NCI-H1694 treated with DMSO at 0.1 percent for 48 hours (cell line): ENCODE data around the gene COBL.

Source experiments
- DNase-seq: peaks from one replicate; lab custom pipeline; 2025; lab: John Stamatoyannopoulos, UW

The COBL gene

GRCh38 chr7:51303142-51303525 lies 13.5 kb downstream of the COBL start:
- DNase-seq: no peak

GRCh38 chr7:51301806-51302205 lies 14.8 kb downstream of the COBL start:
- DNase-seq: no peak

GRCh38 chr7:51300762-51301674 lies 15.6 kb downstream of the COBL start:
- no peak for DNase-seq

GRCh38 chr7:51299391-51300133 lies 17.0 kb downstream of the COBL start:
- DNase-seq: no peak

- DNase-seq: no peak
Measured at GRCh38 chr7:51298912-51299311, 17.7 kb downstream of the COBL start.

GRCh38 chr7:51297986-51298385 lies 18.6 kb downstream of the COBL start:
- no peak for DNase-seq

GRCh38 chr7:51295440-51296245 lies 21.0 kb downstream of the COBL start:
- DNase-seq: no peak

- DNase-seq: no peak
Measured at GRCh38 chr7:51292596-51292995, 24.0 kb downstream of the COBL start.

GRCh38 chr7:51290702-51291540 lies 25.7 kb downstream of the COBL start:
- no peak for DNase-seq

- DNase-seq: no peak
Measured at GRCh38 chr7:51290304-51290637, 26.3 kb downstream of the COBL start.

GRCh38 chr7:51289623-51290303 lies 26.8 kb downstream of the COBL start:
- no peak for DNase-seq

- DNase-seq: no peak
Measured at GRCh38 chr7:51288896-51289622, 27.6 kb downstream of the COBL start.

GRCh38 chr7:51286401-51286800 lies 30.2 kb downstream of the COBL start:
- DNase-seq: no peak

- no peak for DNase-seq
Measured at GRCh38 chr7:51280156-51280555, 36.5 kb downstream of the COBL start.

GRCh38 chr7:51279391-51280023 lies 37.1 kb downstream of the COBL start:
- DNase-seq: no peak

- no peak for DNase-seq
Measured at GRCh38 chr7:51278797-51279196, 37.8 kb downstream of the COBL start.

GRCh38 chr7:51276967-51277366 lies 39.6 kb downstream of the COBL start:
- no peak for DNase-seq

GRCh38 chr7:51276091-51276605 lies 40.5 kb downstream of the COBL start:
- DNase-seq: no peak

- no peak for DNase-seq
Measured at GRCh38 chr7:51275532-51275931, 41.1 kb downstream of the COBL start.

- DNase-seq: no peak
Measured at GRCh38 chr7:51274955-51275354, 41.7 kb downstream of the COBL start.
